ENCODE data around the gene HAL. TPM values are rescaled to one million over a fixed set of nuclear protein-coding genes. Genes with fewer than 3 reads are reported as not detected.

HAL gene
- total and polyA plus RNA-seq, 10 of the 15 experiments (the other 5 are each of a cell fraction or from before 2014, with no cell fraction given), result 0.04 to 0.45 (median 0.13) TPM; not detected in 1

DNA sequence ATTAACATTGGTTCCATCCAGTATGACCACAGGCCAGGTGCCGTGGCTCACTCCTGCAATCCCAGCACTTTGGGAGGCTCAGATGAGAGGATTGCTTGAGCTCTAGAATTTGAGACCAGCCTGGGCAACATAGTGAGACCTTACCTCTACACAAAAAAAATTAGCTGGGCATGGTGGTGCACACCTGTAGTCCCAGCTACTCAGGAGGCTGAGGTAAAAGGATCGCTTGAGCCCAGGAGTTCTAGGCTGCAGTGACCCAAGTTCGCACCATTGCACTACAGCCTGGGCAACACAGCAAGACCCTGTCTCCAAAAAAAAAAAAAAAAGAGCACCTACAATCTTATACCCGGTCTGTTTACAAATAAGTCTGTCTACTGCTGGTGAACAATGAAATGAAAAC is 29.4 kb upstream of the HAL start (continued):
- TF ChIP-seq, protein P1, sequence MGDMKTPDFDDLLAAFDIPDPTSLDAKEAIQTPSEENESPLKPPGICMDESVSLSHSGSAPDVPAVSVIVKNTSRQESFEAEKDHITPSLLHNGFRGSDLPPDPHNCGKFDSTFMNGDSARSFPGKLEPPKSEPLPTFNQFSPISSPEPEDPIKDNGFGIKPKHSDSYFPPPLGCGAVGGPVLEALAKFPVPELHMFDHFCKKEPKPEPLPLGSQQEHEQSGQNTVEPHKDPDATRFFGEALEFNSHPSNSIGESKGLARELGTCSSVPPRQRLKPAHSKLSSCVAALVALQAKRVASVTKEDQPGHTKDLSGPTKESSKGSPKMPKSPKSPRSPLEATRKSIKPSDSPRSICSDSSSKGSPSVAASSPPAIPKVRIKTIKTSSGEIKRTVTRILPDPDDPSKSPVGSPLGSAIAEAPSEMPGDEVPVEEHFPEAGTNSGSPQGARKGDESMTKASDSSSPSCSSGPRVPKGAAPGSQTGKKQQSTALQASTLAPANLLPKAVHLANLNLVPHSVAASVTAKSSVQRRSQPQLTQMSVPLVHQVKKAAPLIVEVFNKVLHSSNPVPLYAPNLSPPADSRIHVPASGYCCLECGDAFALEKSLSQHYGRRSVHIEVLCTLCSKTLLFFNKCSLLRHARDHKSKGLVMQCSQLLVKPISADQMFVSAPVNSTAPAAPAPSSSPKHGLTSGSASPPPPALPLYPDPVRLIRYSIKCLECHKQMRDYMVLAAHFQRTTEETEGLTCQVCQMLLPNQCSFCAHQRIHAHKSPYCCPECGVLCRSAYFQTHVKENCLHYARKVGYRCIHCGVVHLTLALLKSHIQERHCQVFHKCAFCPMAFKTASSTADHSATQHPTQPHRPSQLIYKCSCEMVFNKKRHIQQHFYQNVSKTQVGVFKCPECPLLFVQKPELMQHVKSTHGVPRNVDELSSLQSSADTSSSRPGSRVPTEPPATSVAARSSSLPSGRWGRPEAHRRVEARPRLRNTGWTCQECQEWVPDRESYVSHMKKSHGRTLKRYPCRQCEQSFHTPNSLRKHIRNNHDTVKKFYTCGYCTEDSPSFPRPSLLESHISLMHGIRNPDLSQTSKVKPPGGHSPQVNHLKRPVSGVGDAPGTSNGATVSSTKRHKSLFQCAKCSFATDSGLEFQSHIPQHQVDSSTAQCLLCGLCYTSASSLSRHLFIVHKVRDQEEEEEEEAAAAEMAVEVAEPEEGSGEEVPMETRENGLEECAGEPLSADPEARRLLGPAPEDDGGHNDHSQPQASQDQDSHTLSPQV (IDR thresholded peaks at IDR 0.05), result no peak
- TF ChIP-seq POLR2A (IDR thresholded peaks at IDR 0.05; ENCODE audit: low read depth, low read length) (no peak), POLR2AphosphoS2 (IDR thresholded peaks at IDR 0.05; ENCODE audit: low read depth, low read length) (no peak), PAX8 (IDR thresholded peaks at IDR 0.05) (no peak), HDAC2 (IDR thresholded peaks at IDR 0.05) (no peak)
- TF ChIP-seq, protein P2, sequence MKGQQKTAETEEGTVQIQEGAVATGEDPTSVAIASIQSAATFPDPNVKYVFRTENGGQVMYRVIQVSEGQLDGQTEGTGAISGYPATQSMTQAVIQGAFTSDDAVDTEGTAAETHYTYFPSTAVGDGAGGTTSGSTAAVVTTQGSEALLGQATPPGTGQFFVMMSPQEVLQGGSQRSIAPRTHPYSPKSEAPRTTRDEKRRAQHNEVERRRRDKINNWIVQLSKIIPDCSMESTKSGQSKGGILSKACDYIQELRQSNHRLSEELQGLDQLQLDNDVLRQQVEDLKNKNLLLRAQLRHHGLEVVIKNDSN (IDR thresholded peaks at IDR 0.05; ENCODE audit: borderline replicate concordance, extremely low read length, insufficient read depth, low read depth, low read length), result no peak

Data from GM12878 (cell line).